A549 (cell line): ENCODE results near the gene SCARB2.

ENCODE experiments used
- MYC ChIP-seq: IDR thresholded peaks from 2 replicates; pipeline ENCODE4 v1.6.1; 2012; ENCODE audit warnings: mild to moderate bottlenecking, inconsistent platforms, low read length, improper control_type of control experiment, borderline replicate concordance
- POLR2A ChIP-seq: IDR thresholded peaks from 2 replicates; pipeline ENCODE4 v1.6.1; 2012; ENCODE audit warnings: mild to moderate bottlenecking, low read length

DNA sequence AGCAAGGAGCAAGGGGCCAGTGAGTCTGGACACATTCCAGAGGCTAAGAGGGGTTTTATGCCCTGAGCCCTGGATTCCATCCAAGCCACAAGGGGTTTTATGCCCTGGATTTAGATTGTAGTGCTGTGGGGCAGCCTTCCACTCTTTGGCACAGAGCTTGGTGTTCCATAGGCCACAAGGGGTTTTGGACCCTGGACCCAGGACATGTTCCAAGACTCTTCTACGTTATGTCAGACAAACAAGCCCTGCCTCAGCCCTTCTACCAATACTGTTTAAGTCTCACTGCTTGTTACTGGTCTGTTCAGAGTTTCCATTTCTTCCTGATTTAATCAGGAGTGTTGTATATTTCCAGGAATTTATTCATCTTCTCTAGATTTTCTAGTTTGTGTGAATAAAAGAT is 12.8 kb upstream of the SCARB2 start:
- TF ChIP-seq POLR2A (no peak), MYC (no peak)
